HepG2 (cell line): ENCODE results near the gene CDRT4.

Source experiments
- IRF2 ChIP-seq: IDR thresholded peaks from 2 replicates; pipeline ENCODE4 v1.6.1; 2018; ENCODE audit warnings: missing genetic modification reagents, missing compliant biosample characterization
- MXI1 ChIP-seq: IDR thresholded peaks from 3 replicates; pipeline ENCODE4 v1.6.1; 2012; ENCODE audit warnings: low read depth, low read length, inconsistent platforms, borderline replicate concordance
- REST ChIP-seq, 2 experiments: IDR thresholded peaks; 2 replicates each; pipeline ENCODE4 v1.6.1; 2011 to 2012; ENCODE audit warnings: low read length in 2 of 2, borderline replicate concordance in 1 of 2, low read depth in 1 of 2, mild to moderate bottlenecking in 1 of 2, moderate library complexity in 1 of 2
- ZNF549 ChIP-seq: sonication (generic); formaldehyde crosslinking; IDR thresholded peaks from 2 replicates; pipeline ENCODE4 v1.5.0; 2020; ENCODE audit warnings: missing genetic modification reagents

- no peak for TF ChIP-seq ZNF549 (CRISPR knock-in tag)
- TF ChIP-seq MXI1: no peak
- TF ChIP-seq REST (IDR thresholded peaks at IDR 0.05; ENCODE audit: borderline replicate concordance in 1 of 2, low read depth in 1 of 2, low read length in 2 of 2): no peak
- no peak for TF ChIP-seq IRF2 (CRISPR knock-in tag)
Measured at GRCh38 chr17:15510361-15510760, 42.9 kb upstream of the CDRT4 start.
